Measurements from ENCODE around the gene RNF31. TPM values are rescaled to one million over a fixed set of nuclear protein-coding genes. Genes with fewer than 3 reads are reported as not detected.

The RNF31 gene
- total RNA-seq, 2 experiments from 2014 or later = 37.8 to 57.8 TPM

DNA sequence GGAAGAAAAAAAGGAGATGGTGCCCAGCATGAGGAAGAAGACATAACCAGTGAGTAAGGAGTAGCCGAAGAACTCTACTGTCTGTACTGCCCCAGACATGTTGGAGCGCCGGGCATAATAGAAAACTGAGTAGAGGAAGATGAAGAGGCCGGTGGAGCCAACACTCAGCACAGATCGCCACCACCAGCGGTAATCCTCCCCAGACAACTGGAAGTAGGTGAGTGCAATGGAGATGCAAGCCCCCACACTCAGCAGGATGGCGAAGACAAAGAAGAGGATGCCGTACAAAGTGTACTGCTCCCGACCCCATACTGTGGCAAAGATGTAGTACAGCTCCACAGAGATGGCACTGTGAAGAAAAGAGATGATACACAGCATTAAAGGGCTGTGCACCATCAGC lies 42.2 kb downstream of the RNF31 start:
- intact Hi-C loops (cut with micrococcal nuclease; ENCODE audit: unreplicated experiment) = loop anchor here (2.0 kb wide), 3 partner anchors 29 to 53 kb away; partner anchors contain the start of genes EMC9, IRF9 and TINF2
- CTCF ChIA-PET (ENCODE audit: unreplicated experiment) = no interaction called here
- peaks cover 55% of the 10 kb centered on the region for H3K36me3 ChIP-seq (ENCODE audit: insufficient read depth, low read length)

DNA sequence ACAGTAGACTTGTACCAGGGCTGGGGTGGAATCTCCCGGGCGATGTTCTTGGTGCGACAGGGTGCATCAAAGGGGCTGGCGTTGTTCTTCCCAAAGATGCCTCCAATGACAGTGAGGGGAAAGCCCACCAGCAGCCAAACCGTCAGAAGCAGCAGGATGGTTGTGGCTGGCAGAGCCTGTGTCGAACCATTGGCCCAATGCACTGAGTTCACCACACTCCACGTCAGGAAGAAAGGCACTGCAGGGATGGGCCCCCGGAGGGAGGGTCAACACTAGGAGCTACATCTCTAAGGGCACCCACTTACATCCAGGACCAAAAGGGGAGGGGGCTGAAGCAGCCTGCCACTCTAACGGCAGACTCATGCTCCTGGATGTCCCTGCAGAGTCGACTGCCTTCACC lies 43.1 kb downstream of the RNF31 start:
- POLR2A ChIA-PET = interaction anchor here (1.5 kb wide), 1 partner anchor 29 kb away, joined by 5 read pairs; the partner anchor contains the start of gene IRF9
- H2AFZ ChIP-seq (ENCODE audit: low read length) = no peak overlapping the region
- H3K9me2 ChIP-seq (ENCODE audit: insufficient read depth, low read length) = no peaks in the 10 kb centered on the region
- peaks cover 16% of the 10 kb centered on the region; the same call in 1 of the 2 replicates for H3K79me2 ChIP-seq (ENCODE audit: insufficient read depth, low read depth, low read length)
- H3K4me2 ChIP-seq (ENCODE audit: low read length) = no peak overlapping the region
- peaks cover 45% of the 10 kb centered on the region for H3K36me3 ChIP-seq (ENCODE audit: insufficient read depth, low read length)
- H3K4me3 ChIP-seq (ENCODE audit: low read depth, low read length, poor library complexity, severe bottlenecking) = no peak overlapping the region
- DNase-seq (ENCODE audit: low spot score) = no peak
- CTCF ChIA-PET (ENCODE audit: unreplicated experiment) = no interaction called here
- no peaks in the 10 kb centered on the region for H4K20me1 ChIP-seq (ENCODE audit: insufficient read depth, low read length)
- peaks cover 29% of the 10 kb centered on the region for H3K4me1 ChIP-seq (ENCODE audit: insufficient read depth, low read length, poor library complexity, severe bottlenecking)
- BruUV-seq (replicated peaks) = no TSS peak
- TF ChIP-seq, protein P1, sequence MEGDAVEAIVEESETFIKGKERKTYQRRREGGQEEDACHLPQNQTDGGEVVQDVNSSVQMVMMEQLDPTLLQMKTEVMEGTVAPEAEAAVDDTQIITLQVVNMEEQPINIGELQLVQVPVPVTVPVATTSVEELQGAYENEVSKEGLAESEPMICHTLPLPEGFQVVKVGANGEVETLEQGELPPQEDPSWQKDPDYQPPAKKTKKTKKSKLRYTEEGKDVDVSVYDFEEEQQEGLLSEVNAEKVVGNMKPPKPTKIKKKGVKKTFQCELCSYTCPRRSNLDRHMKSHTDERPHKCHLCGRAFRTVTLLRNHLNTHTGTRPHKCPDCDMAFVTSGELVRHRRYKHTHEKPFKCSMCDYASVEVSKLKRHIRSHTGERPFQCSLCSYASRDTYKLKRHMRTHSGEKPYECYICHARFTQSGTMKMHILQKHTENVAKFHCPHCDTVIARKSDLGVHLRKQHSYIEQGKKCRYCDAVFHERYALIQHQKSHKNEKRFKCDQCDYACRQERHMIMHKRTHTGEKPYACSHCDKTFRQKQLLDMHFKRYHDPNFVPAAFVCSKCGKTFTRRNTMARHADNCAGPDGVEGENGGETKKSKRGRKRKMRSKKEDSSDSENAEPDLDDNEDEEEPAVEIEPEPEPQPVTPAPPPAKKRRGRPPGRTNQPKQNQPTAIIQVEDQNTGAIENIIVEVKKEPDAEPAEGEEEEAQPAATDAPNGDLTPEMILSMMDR (conservative IDR thresholded peaks at IDR 0.05; ENCODE audit: low read length) = no peak
- TF ChIP-seq EZH2phosphoT487 (IDR thresholded peaks at IDR 0.05; ENCODE audit: borderline replicate concordance, low read depth, low read length) = no peak
- intact Hi-C loops (cut with micrococcal nuclease; ENCODE audit: unreplicated experiment) = no loop called here
- no peak overlapping the region for H3K27ac ChIP-seq (ENCODE audit: low read depth, low read length, poor library complexity, severe bottlenecking)
- no peaks in the 10 kb centered on the region for H3K9me3 ChIP-seq (ENCODE audit: low read length)

More for the DNA sequence above, 42.2 kb downstream of the RNF31 start:
- no peak for DNase-seq (ENCODE audit: low spot score)
- H3K79me2 ChIP-seq (ENCODE audit: insufficient read depth, low read depth, low read length) = peaks cover 13% of the 10 kb centered on the region; the same call in 1 of the 2 replicates
- TF ChIP-seq EZH2phosphoT487 (IDR thresholded peaks at IDR 0.05; ENCODE audit: borderline replicate concordance, low read depth, low read length) = no peak
- TF ChIP-seq, protein P1 (conservative IDR thresholded peaks at IDR 0.05; ENCODE audit: low read length) = no peak
- no peaks in the 10 kb centered on the region for H3K9me2 ChIP-seq (ENCODE audit: insufficient read depth, low read length)
- H3K4me1 ChIP-seq (ENCODE audit: insufficient read depth, low read length, poor library complexity, severe bottlenecking) = peaks cover 22% of the 10 kb centered on the region
- H4K20me1 ChIP-seq (ENCODE audit: insufficient read depth, low read length) = no peaks in the 10 kb centered on the region
- H2AFZ ChIP-seq (ENCODE audit: low read length) = peak overlapping the region; percentile 19; the same call in 1 of the 2 replicates
- no TSS peak for BruUV-seq (replicated peaks)
- peak overlapping the region; percentile 85 for H3K4me3 ChIP-seq (ENCODE audit: low read depth, low read length, poor library complexity, severe bottlenecking)
- H3K27ac ChIP-seq (ENCODE audit: low read depth, low read length, poor library complexity, severe bottlenecking) = peak overlapping the region; percentile 26
- H3K9me3 ChIP-seq (ENCODE audit: low read length) = no peaks in the 10 kb centered on the region
- H3K4me2 ChIP-seq (ENCODE audit: low read length) = peak overlapping the region; percentile 93
- POLR2A ChIA-PET = interaction anchor here (1.5 kb wide), 1 partner anchor 28 kb away, joined by 5 read pairs; the partner anchor contains the start of gene IRF9

DNA sequence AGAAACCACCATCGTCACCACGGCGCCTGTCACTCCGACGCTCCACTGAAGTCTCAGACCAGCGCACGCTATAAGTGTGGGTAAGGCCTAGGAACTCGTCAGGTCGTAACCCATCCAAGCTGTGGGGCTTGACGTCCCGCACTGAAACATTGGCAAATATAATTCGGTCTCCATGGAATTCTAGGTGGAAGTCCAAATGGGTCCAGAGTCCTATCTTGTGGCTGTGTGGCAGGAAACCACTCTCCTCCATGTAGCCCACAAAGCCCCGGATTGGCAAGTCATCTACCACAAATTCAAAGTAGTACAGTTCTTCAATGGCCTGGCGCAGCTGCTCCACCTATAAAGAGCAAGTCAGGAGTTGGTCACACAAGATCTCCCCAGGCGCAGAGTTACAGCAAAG lies 45.6 kb downstream of the RNF31 start:
- Histone ChIP-seq H2AFZ (ENCODE audit: low read length) (no peak overlapping the region), H3K79me2 (ENCODE audit: insufficient read depth, low read depth, low read length) (peaks cover 16% of the 10 kb centered on the region; the same call in 1 of the 2 replicates)
- CTCF ChIA-PET (ENCODE audit: unreplicated experiment) = no interaction called here

More for the DNA sequence above, 45.6 kb downstream of the RNF31 start:
- Histone ChIP-seq H3K9me2 (ENCODE audit: insufficient read depth, low read length) (no peaks in the 10 kb centered on the region), H3K4me1 (ENCODE audit: insufficient read depth, low read length, poor library complexity, severe bottlenecking) (peaks cover 35% of the 10 kb centered on the region), H3K4me2 (ENCODE audit: low read length) (no peak overlapping the region), H3K27ac (ENCODE audit: low read depth, low read length, poor library complexity, severe bottlenecking) (no peak overlapping the region), H3K9me3 (ENCODE audit: low read length) (no peaks in the 10 kb centered on the region), H4K20me1 (ENCODE audit: insufficient read depth, low read length) (no peaks in the 10 kb centered on the region), H3K4me3 (ENCODE audit: low read depth, low read length, poor library complexity, severe bottlenecking) (no peak overlapping the region), H3K36me3 (ENCODE audit: insufficient read depth, low read length) (peaks cover 26% of the 10 kb centered on the region)
- intact Hi-C loops (cut with micrococcal nuclease; ENCODE audit: unreplicated experiment) = no loop called here
- BruUV-seq (replicated peaks) = no TSS peak
- DNase-seq (ENCODE audit: low spot score) = no peak
- no peak for TF ChIP-seq EZH2phosphoT487 (IDR thresholded peaks at IDR 0.05; ENCODE audit: borderline replicate concordance, low read depth, low read length)
- TF ChIP-seq, protein P1 (conservative IDR thresholded peaks at IDR 0.05; ENCODE audit: low read length) = no peak
- POLR2A ChIA-PET = no interaction called here

Measured in OCI-LY7 (cell line).